EH (cell line): ENCODE measurements around the gene SELENOV.

Experiments
- DNase-seq: peaks from one replicate; pipeline ENCODE4 v3.0.0-alpha.2; 2015; ENCODE audit warnings: low read depth

Gene SELENOV

GRCh38 chr19:39494661-39495060 is 20.3 kb upstream of the SELENOV start:
- no peak for DNase-seq

GRCh38 chr19:39496063-39496462 is 18.9 kb upstream of the SELENOV start:
- no peak for DNase-seq

- no peak for DNase-seq
These were observed 17.3 kb upstream of the SELENOV start for GRCh38 chr19:39497701-39497995.

- peak; percentile 47 for DNase-seq
These were observed 16.7 kb upstream of the SELENOV start for GRCh38 chr19:39497996-39498797.

GRCh38 chr19:39498798-39499642 is 15.9 kb upstream of the SELENOV start, which contains the start of gene DLL3:
Gene DLL3 (plus strand): TSS chr19:39498947. CDS start chr19:39498975, 28 bp downstream.
- no peak for DNase-seq

- DNase-seq = no peak
These were observed 15.0 kb upstream of the SELENOV start for GRCh38 chr19:39499932-39500331.

- no peak for DNase-seq
These were observed 14.4 kb upstream of the SELENOV start for GRCh38 chr19:39500543-39500942.

- DNase-seq = no peak
These were observed 13.6 kb upstream of the SELENOV start for GRCh38 chr19:39501340-39501739.

GRCh38 chr19:39502640-39503417 is 12.1 kb upstream of the SELENOV start:
- peak; percentile 76 for DNase-seq

GRCh38 chr19:39506598-39506943 is 8.4 kb upstream of the SELENOV start:
- DNase-seq = no peak

GRCh38 chr19:39506944-39507714 is 7.8 kb upstream of the SELENOV start:
- DNase-seq = peak; percentile 74

GRCh38 chr19:39507715-39508364 is 7.1 kb upstream of the SELENOV start:
- DNase-seq = no peak

- no peak for DNase-seq
These were observed 6.3 kb upstream of the SELENOV start for GRCh38 chr19:39508629-39509028.

- no peak for DNase-seq
These were observed 5.7 kb upstream of the SELENOV start for GRCh38 chr19:39509233-39509632.

GRCh38 chr19:39512988-39513387 is 2.0 kb upstream of the SELENOV start:
- no peak for DNase-seq

GRCh38 chr19:39515551-39516191 is 732 bp downstream of the SELENOV start:
- no peak for DNase-seq

- no peak for DNase-seq
These were observed 1.3 kb downstream of the SELENOV start for GRCh38 chr19:39516270-39516669.

GRCh38 chr19:39517432-39517831 is 2.5 kb downstream of the SELENOV start:
- DNase-seq = no peak

GRCh38 chr19:39518458-39518857 is 3.5 kb downstream of the SELENOV start:
- no peak for DNase-seq

GRCh38 chr19:39518975-39519374 is 4.0 kb downstream of the SELENOV start:
- no peak for DNase-seq
